ENCODE results near the gene ASF1A. TPM values are rescaled to one million over a fixed set of nuclear protein-coding genes. Genes with fewer than 3 reads are reported as not detected.

Gene ASF1A
- total and polyA plus RNA-seq, 3 donors from 2014 or later = 11.1 to 16.6 (median 13.0) TPM

DNA sequence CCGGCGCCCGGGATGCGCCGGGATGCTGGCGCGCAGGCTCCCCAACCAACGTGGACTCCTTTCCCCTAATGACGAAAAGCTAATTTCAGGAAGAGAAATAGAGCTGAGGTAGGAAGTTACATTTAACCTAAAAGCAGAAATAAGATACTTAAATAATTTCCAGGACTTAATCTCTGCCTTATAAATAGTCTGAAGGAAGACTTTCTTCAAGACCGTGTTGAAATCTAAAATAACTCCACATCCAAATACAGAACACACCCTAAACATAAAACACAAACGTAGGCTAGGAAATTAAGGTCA lies 1.3 kb downstream of the ASF1A start:
- peaks cover 9% of the 10 kb centered on the region for H3K4me1 ChIP-seq
- WGBS, 2 donors = 0% methylated on average over 7 to 11 of the region's 11 CpGs

DNA sequence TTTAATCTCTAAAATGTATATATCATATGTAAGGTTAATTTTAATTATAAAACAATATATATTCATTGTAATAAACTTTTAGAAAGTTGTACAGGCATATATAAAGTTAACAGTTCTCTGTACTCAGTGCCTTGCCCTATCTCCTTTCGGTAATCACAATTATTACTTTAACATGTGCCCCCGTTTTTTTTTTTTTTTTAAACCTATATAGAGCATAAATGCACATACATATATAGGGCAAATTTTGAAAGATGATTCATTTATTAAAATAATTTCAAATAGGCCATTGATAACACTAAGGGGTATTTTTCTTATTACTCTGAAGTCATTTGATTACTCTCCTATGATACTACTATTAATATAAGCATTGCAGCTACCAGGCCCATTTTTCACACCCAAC lies 1.9 kb downstream of the ASF1A start:
- WGBS, 2 donors = 38 to 45% methylated on average over 2 of the region's 2 CpGs
- H3K4me1 ChIP-seq = peaks cover 9% of the 10 kb centered on the region
- H3K27ac ChIP-seq = peak overlapping the region in 1 of 2 donors; percentile 98
- no peaks in the 10 kb centered on the region for H3K27me3 ChIP-seq
- no peaks in the 10 kb centered on the region for H3K36me3 ChIP-seq (ENCODE audit: low read depth, missing control alignments)
- TF ChIP-seq, protein P1, sequence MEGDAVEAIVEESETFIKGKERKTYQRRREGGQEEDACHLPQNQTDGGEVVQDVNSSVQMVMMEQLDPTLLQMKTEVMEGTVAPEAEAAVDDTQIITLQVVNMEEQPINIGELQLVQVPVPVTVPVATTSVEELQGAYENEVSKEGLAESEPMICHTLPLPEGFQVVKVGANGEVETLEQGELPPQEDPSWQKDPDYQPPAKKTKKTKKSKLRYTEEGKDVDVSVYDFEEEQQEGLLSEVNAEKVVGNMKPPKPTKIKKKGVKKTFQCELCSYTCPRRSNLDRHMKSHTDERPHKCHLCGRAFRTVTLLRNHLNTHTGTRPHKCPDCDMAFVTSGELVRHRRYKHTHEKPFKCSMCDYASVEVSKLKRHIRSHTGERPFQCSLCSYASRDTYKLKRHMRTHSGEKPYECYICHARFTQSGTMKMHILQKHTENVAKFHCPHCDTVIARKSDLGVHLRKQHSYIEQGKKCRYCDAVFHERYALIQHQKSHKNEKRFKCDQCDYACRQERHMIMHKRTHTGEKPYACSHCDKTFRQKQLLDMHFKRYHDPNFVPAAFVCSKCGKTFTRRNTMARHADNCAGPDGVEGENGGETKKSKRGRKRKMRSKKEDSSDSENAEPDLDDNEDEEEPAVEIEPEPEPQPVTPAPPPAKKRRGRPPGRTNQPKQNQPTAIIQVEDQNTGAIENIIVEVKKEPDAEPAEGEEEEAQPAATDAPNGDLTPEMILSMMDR (IDR thresholded peaks at IDR 0.05) = no peak
- no peak for TF ChIP-seq POLR2A (IDR thresholded peaks at IDR 0.05)
- intact Hi-C loops (cut with DNase I; ENCODE audit: low total_unique reads) = no loop called here
- H3K9me3 ChIP-seq = no peaks in the 10 kb centered on the region
- peak overlapping the region; percentile 85 to 93 for H3K4me3 ChIP-seq
- DNase-seq = no peak

More for the DNA sequence above, 1.3 kb downstream of the ASF1A start:
- peak overlapping the region; percentile 93 to 98 for H3K27ac ChIP-seq
- DNase-seq = no peak
- TF ChIP-seq, protein P1 (IDR thresholded peaks at IDR 0.05) = no peak
- TF ChIP-seq POLR2A (IDR thresholded peaks at IDR 0.05) = no peak
- intact Hi-C loops (cut with DNase I; ENCODE audit: low total_unique reads) = no loop called here
- H3K4me3 ChIP-seq = peak overlapping the region; percentile 85 to 93
- H3K36me3 ChIP-seq (ENCODE audit: low read depth, missing control alignments) = no peaks in the 10 kb centered on the region
- H3K27me3 ChIP-seq = no peaks in the 10 kb centered on the region
- H3K9me3 ChIP-seq = no peaks in the 10 kb centered on the region

DNA sequence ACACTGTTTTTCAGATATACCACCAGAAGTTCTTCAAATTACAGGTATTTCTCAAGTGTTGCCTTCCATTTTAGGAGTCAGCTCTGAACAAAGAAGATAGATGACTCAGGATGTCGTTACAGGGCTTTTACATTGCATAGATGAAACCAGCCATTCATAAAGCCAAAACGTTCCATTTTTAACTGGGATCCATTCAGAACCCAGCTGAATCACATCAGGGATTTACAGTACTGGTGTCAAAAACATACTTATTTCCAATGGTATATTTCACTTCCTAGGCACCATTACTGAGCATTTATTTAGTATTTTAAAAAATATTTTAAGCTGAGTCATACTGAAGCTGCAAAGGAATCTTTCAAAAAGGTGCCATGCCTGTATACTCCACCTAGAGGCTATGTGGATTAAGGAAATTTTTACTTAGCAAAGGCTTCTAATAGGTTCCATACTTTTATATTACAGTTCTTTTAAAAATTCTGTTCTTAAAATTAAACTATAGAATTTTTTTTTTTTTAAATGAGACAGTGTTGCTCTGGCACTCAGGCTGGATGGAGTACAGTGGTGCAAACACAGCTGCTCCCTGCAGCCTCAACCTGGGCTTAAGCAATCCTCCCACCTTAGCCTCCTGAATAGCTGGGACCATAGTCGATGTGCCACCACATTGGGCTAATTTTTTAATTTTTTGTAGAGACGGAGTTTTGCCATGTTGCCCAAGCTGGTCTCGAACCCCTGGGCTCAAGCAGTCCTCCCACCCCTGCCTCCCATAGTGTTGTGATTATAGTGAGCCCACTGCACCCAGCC lies 2.6 kb downstream of the ASF1A start:
- intact Hi-C loops (cut with DNase I; ENCODE audit: low total_unique reads) = no loop called here
- Histone ChIP-seq H3K27me3 (no peaks in the 10 kb centered on the region), H3K36me3 (ENCODE audit: low read depth, missing control alignments) (no peaks in the 10 kb centered on the region), H3K4me3 (no peak overlapping the region), H3K4me1 (peaks cover 9% of the 10 kb centered on the region), H3K9me3 (no peaks in the 10 kb centered on the region), H3K27ac (no peak overlapping the region)
- DNase-seq = no peak
- WGBS, 2 donors = 62 to 68% methylated on average over 5 of the region's 5 CpGs
- TF ChIP-seq, protein P1 (IDR thresholded peaks at IDR 0.05) = peak in 2 of 3 experiments; percentile 10 to 28
- TF ChIP-seq POLR2A (IDR thresholded peaks at IDR 0.05) = no peak

DNA sequence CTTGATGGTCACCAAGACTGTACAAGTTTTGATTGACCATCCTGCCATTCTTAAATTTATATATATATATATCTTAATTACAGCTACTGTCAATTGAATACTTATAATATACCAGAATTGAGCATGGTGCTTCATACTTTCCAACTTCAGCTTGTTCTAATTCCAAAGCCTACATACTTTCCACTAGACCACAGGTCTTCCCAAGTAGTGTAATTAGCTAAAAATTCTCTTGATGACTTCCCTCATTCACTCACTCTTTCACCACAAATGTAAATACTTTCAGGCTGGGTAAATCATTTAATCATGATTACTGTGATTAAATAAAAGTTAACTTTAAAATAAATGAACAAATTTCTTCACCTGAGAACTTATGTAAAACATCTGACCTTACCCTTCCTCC lies 3.4 kb downstream of the ASF1A start:
- Histone ChIP-seq H3K9me3 (no peaks in the 10 kb centered on the region), H3K27ac (no peak overlapping the region), H3K4me1 (peaks cover 4% of the 10 kb centered on the region), H3K4me3 (no peak overlapping the region), H3K27me3 (no peaks in the 10 kb centered on the region), H3K36me3 (ENCODE audit: low read depth, missing control alignments) (no peaks in the 10 kb centered on the region)
- intact Hi-C loops (cut with DNase I; ENCODE audit: low total_unique reads) = no loop called here
- DNase-seq = no peak
- TF ChIP-seq, protein P1 (IDR thresholded peaks at IDR 0.05) = no peak
- TF ChIP-seq POLR2A (IDR thresholded peaks at IDR 0.05) = no peak

DNA sequence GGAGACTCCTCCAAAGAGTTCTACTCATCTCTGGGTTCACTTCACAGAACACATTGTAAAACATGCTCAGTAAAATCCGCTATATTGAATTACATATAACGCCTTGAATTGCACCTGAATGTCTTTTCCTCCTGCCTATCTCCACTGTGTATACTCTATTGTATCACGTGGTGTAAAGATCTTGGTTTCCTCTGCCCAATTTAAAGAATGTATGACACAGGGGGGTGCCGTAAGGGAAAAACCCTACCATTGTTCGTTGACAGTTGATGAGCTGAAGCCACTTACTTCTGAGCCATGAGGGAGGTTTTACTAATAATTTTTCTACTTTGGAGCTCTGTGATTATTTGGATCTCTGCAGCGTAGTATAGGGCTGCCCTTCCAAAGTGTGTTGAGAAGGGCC lies 6.0 kb downstream of the ASF1A start:
- Histone ChIP-seq H3K4me3 (no peak overlapping the region), H3K36me3 (ENCODE audit: low read depth, missing control alignments) (no peaks in the 10 kb centered on the region), H3K4me1 (no peaks in the 10 kb centered on the region), H3K9me3 (no peaks in the 10 kb centered on the region), H3K27me3 (no peaks in the 10 kb centered on the region), H3K27ac (no peak overlapping the region)
- no peak for DNase-seq
- no peak for TF ChIP-seq POLR2A (IDR thresholded peaks at IDR 0.05)
- WGBS, 2 donors = 83 to 88% methylated on average over 6 of the region's 6 CpGs
- intact Hi-C loops (cut with DNase I; ENCODE audit: low total_unique reads) = no loop called here

Measured in testis (tissue), 3 donors.